Activated CD8-positive, alpha-beta memory T cell treated with anti-CD3 and anti-CD28 coated beads for 48 hours (primary cell): ENCODE results near the gene LDLRAD4.
"Not testable (repeated sequence)": the region's sequence is repeated elsewhere in the genome, so short reads cannot be mapped to it uniquely, and the experiment has no call there.

Experiments
- DNase-seq, 3 experiments: peaks; one replicate each; pipeline ENCODE4 v3.0.0-alpha.2; 2020; ENCODE audit warnings: low read depth in 2 of 3, low spot score in 2 of 3

The LDLRAD4 gene

GRCh38 chr18:13480571-13481255 is 262.2 kb downstream of the LDLRAD4 start:
- no peak for DNase-seq

GRCh38 chr18:13481331-13481730 is 262.8 kb downstream of the LDLRAD4 start:
- DNase-seq: no peak

- DNase-seq: no peak
These were observed 263.5 kb downstream of the LDLRAD4 start for GRCh38 chr18:13481820-13482617.

- no peak for DNase-seq
These were observed 264.0 kb downstream of the LDLRAD4 start for GRCh38 chr18:13482618-13482945.

GRCh38 chr18:13483316-13484270 is 265.0 kb downstream of the LDLRAD4 start:
- no peak for DNase-seq

- DNase-seq: no peak
These were observed 266.6 kb downstream of the LDLRAD4 start for GRCh38 chr18:13485182-13485581.

GRCh38 chr18:13485604-13486003 is 267.0 kb downstream of the LDLRAD4 start:
- no peak for DNase-seq

- no peak for DNase-seq
These were observed 267.7 kb downstream of the LDLRAD4 start for GRCh38 chr18:13486284-13486683.

- DNase-seq: no peak
These were observed 268.1 kb downstream of the LDLRAD4 start for GRCh38 chr18:13486686-13487085.

- DNase-seq: no peak
These were observed 268.7 kb downstream of the LDLRAD4 start for GRCh38 chr18:13487237-13487636.

- DNase-seq: no peak
These were observed 269.8 kb downstream of the LDLRAD4 start for GRCh38 chr18:13488281-13488929.

GRCh38 chr18:13489303-13489702 is 270.7 kb downstream of the LDLRAD4 start:
- DNase-seq: not testable (repeated sequence)

GRCh38 chr18:13491138-13491537 is 272.6 kb downstream of the LDLRAD4 start:
- DNase-seq: no peak

- DNase-seq: no peak
These were observed 273.8 kb downstream of the LDLRAD4 start for GRCh38 chr18:13492314-13492713.

GRCh38 chr18:13493079-13493478 is 274.5 kb downstream of the LDLRAD4 start:
- DNase-seq: no peak

GRCh38 chr18:13493725-13494124 is 275.2 kb downstream of the LDLRAD4 start:
- no peak for DNase-seq

GRCh38 chr18:13494871-13495445 is 276.4 kb downstream of the LDLRAD4 start:
- DNase-seq: no peak

GRCh38 chr18:13495961-13496360 is 277.4 kb downstream of the LDLRAD4 start:
- DNase-seq: no peak

GRCh38 chr18:13496691-13497281 is 278.2 kb downstream of the LDLRAD4 start:
- DNase-seq: no peak

GRCh38 chr18:13499803-13500202 is 281.2 kb downstream of the LDLRAD4 start:
- DNase-seq: no peak
